ENCODE data around the gene ABLIM1. TPM values are rescaled to one million over a fixed set of nuclear protein-coding genes. Genes with fewer than 3 reads are reported as not detected.

The ABLIM1 gene
- total and polyA plus RNA-seq, 2 of the 13 experiments (the other 11 are each of a cell fraction or from before 2014, with no cell fraction given), result 59.4 to 92.7 TPM

GRCh38 chr10:114684822-114685209 is 26.7 kb upstream of the ABLIM1 start (continued):
- TF ChIP-seq HOMEZ (CRISPR knock-in tag; IDR thresholded peaks at IDR 0.05; ENCODE audit: low read depth) (peak; percentile 47; the same call in 1 of the 2 replicates), JUNB (CRISPR knock-in tag; IDR thresholded peaks at IDR 0.05; ENCODE audit: borderline replicate concordance) (no peak), ATF2 (CRISPR knock-in tag; IDR thresholded peaks at IDR 0.05) (peak; percentile 99), POLR2AphosphoS5 (IDR thresholded peaks at IDR 0.05; ENCODE audit: low read depth, low read length) (no peak), ASH2L (IDR thresholded peaks at IDR 0.05; ENCODE audit: insufficient read length, low read depth, low read length) (peak; percentile 95), SRSF4 (IDR thresholded peaks at IDR 0.05; ENCODE audit: low read depth, low read length, poor library complexity, severe bottlenecking) (no peak), RORA (CRISPR knock-in tag; IDR thresholded peaks at IDR 0.05) (no peak), SOX5 (CRISPR knock-in tag; IDR thresholded peaks at IDR 0.05; ENCODE audit: borderline replicate concordance) (peak; percentile 50; the same call in 1 of the 2 replicates), RNF2 (conservative IDR thresholded peaks at IDR 0.05; ENCODE audit: low read depth) (no peak), ZNF10 (CRISPR knock-in tag; IDR thresholded peaks at IDR 0.05; ENCODE audit: borderline replicate concordance, low read depth) (no peak), PBX3 (CRISPR knock-in tag; IDR thresholded peaks at IDR 0.05; ENCODE audit: borderline replicate concordance) (no peak), THAP9 (CRISPR knock-in tag; IDR thresholded peaks at IDR 0.05; ENCODE audit: borderline replicate concordance) (no peak), TCF7L2 (IDR thresholded peaks at IDR 0.05; ENCODE audit: low read depth, low read length) (no peak), CREM (IDR thresholded peaks at IDR 0.05) (peak; percentile 53), CREM (CRISPR knock-in tag; IDR thresholded peaks at IDR 0.05) (no peak), FOXM1 (CRISPR knock-in tag; IDR thresholded peaks at IDR 0.05) (no peak), BCL6 (CRISPR knock-in tag; IDR thresholded peaks at IDR 0.05) (0 out of 2 replicates have a peak, but pooled peaks have one; percentile 13), TEAD3 (CRISPR knock-in tag; optimal IDR thresholded peaks at IDR 0.05; ENCODE audit: borderline replicate concordance) (peak; percentile 72), NCOR1 (IDR thresholded peaks at IDR 0.05; ENCODE audit: borderline replicate concordance, low read length) (peak; percentile 67; the same call in 1 of the 2 replicates), ZNF329 (CRISPR knock-in tag; IDR thresholded peaks at IDR 0.05; ENCODE audit: low read depth) (no peak), NFIC (IDR thresholded peaks at IDR 0.05; ENCODE audit: low read length) (0 out of 2 replicates have a peak, but pooled peaks have one; percentile 42), ZNF235 (CRISPR knock-in tag; IDR thresholded peaks at IDR 0.05; ENCODE audit: borderline replicate concordance) (no peak)

All from HepG2 (cell line).